ENCODE measurements around the gene FBLN5. TPM values are rescaled to one million over a fixed set of nuclear protein-coding genes. Genes with fewer than 3 reads are reported as not detected.

FBLN5 gene
- total and polyA plus RNA-seq, 9 of the 15 experiments (the other 6 are each of a cell fraction or from before 2014, with no cell fraction given), result 0.11 to 0.22 TPM; not detected in 7

GRCh38 chr14:91835920-91836843 is 111.3 kb downstream of the FBLN5 start (continued):
- TF ChIP-seq ZNF512 (tag; IDR thresholded peaks at IDR 0.05) (no peak), CCNT2 (IDR thresholded peaks at IDR 0.05; ENCODE audit: borderline replicate concordance, extremely low read depth, insufficient read length, low read depth, low read length) (peak; percentile 21), ZC3H4 (CRISPR knock-in tag; IDR thresholded peaks at IDR 0.05; ENCODE audit: borderline replicate concordance) (no peak), TRIM24 (IDR thresholded peaks at IDR 0.05) (no peak), TRIM28 (IDR thresholded peaks at IDR 0.05) (no peak), FOXK2 (conservative IDR thresholded peaks at IDR 0.05 in 1 of 2, IDR thresholded peaks at IDR 0.05 in 1 of 2; ENCODE audit: low read depth in 2 of 2) (no peak), NCOA1 (IDR thresholded peaks at IDR 0.05; ENCODE audit: low read depth) (no peak), UBTF (IDR thresholded peaks at IDR 0.05; ENCODE audit: borderline replicate concordance in 1 of 2, low read depth in 2 of 2, low read length in 2 of 2) (0 out of 4 replicates have a peak, but pooled peaks have one; percentile 21 to 29), CTCF (IDR thresholded peaks at IDR 0.05 in 2 of 3, conservative IDR thresholded peaks at IDR 0.05 in 1 of 3; ENCODE audit: insufficient read depth in 2 of 3, low read depth in 1 of 3, low read length in 3 of 3) (0 out of 6 replicates have a peak, but pooled peaks of 1 of the 3 experiments have one; percentile 3), NRF1 (conservative IDR thresholded peaks at IDR 0.05 in 1 of 2, IDR thresholded peaks at IDR 0.05 in 1 of 2) (peak; percentile 85 to 88), RBFOX2 (IDR thresholded peaks at IDR 0.05; ENCODE audit: low read depth, low read length) (peak; percentile 60), RAD21 (CRISPR knock-in tag; conservative IDR thresholded peaks at IDR 0.05 in 1 of 2, IDR thresholded peaks at IDR 0.05 in 1 of 2) (peak in 1 of 2 experiments; percentile 15; a peak in 1 of 4 replicates), EGR1 (conservative IDR thresholded peaks at IDR 0.05) (peak; percentile 64), ELF1 (tag; IDR thresholded peaks at IDR 0.05) (no peak), TCF7 (IDR thresholded peaks at IDR 0.05; ENCODE audit: borderline replicate concordance) (no peak), CREBBP (IDR thresholded peaks at IDR 0.05; ENCODE audit: low read depth, low read length) (no peak), NCOR1 (IDR thresholded peaks at IDR 0.05) (no peak), POLR2G (IDR thresholded peaks at IDR 0.05; ENCODE audit: low read depth, low read length) (peak; percentile 71)
- TF ChIP-seq, protein P1, sequence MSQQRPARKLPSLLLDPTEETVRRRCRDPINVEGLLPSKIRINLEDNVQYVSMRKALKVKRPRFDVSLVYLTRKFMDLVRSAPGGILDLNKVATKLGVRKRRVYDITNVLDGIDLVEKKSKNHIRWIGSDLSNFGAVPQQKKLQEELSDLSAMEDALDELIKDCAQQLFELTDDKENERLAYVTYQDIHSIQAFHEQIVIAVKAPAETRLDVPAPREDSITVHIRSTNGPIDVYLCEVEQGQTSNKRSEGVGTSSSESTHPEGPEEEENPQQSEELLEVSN (IDR thresholded peaks at IDR 0.05; ENCODE audit: borderline replicate concordance in 1 of 2, extremely low read depth in 1 of 2, insufficient read depth in 1 of 2, insufficient read length in 1 of 2, low read depth in 1 of 2, low read length in 1 of 2, poor library complexity in 1 of 2, severe bottlenecking in 1 of 2), result peak in 1 of 2 experiments; percentile 58

Measured in K562 (cell line).